ENCODE measurements around the gene PDGFD.

PDGFD gene

GRCh38 chr11:104118105-104118744 lies 45.7 kb downstream of the PDGFD start:
- no peak for DNase-seq (ENCODE audit: low spot score)
- Histone ChIP-seq H3K27ac (no peak overlapping the region), H3K4me3 (no peak overlapping the region)
- TF ChIP-seq CTCF (IDR thresholded peaks at IDR 0.05) = no peak

GRCh38 chr11:104113541-104113940 lies 50.4 kb downstream of the PDGFD start:
- TF ChIP-seq CTCF (IDR thresholded peaks at IDR 0.05) = no peak
- no peak overlapping the region for H3K27ac ChIP-seq
- no peak for DNase-seq (ENCODE audit: low spot score)
- H3K4me3 ChIP-seq = no peak overlapping the region

GRCh38 chr11:104106136-104106754 lies 57.7 kb downstream of the PDGFD start:
- Histone ChIP-seq H3K4me3 (no peak overlapping the region), H3K27ac (no peak overlapping the region)
- DNase-seq (ENCODE audit: low spot score) = no peak
- no peak for TF ChIP-seq CTCF (IDR thresholded peaks at IDR 0.05)

- no peak for TF ChIP-seq CTCF (IDR thresholded peaks at IDR 0.05)
- DNase-seq (ENCODE audit: low spot score) = no peak
- H3K4me3 ChIP-seq = no peak overlapping the region
- H3K27ac ChIP-seq = no peak overlapping the region
Measured at GRCh38 chr11:104105155-104105554, 58.8 kb downstream of the PDGFD start.

GRCh38 chr11:104104664-104105063 lies 59.3 kb downstream of the PDGFD start:
- H3K4me3 ChIP-seq = no peak overlapping the region
- TF ChIP-seq CTCF (IDR thresholded peaks at IDR 0.05) = no peak
- no peak overlapping the region for H3K27ac ChIP-seq
- no peak for DNase-seq (ENCODE audit: low spot score)

GRCh38 chr11:104104201-104104600 lies 59.7 kb downstream of the PDGFD start:
- Histone ChIP-seq H3K27ac (no peak overlapping the region), H3K4me3 (no peak overlapping the region)
- DNase-seq (ENCODE audit: low spot score) = no peak
- TF ChIP-seq CTCF (IDR thresholded peaks at IDR 0.05) = no peak

- no peak for DNase-seq (ENCODE audit: low spot score)
- no peak overlapping the region for H3K4me3 ChIP-seq
- no peak for TF ChIP-seq CTCF (IDR thresholded peaks at IDR 0.05)
- H3K27ac ChIP-seq = no peak overlapping the region
Measured at GRCh38 chr11:104098555-104098954, 65.4 kb downstream of the PDGFD start.
